Measurements from ENCODE around the gene KIF26B. TPM values are rescaled to one million over a fixed set of nuclear protein-coding genes. Genes with fewer than 3 reads are reported as not detected.
A peak's percentile ranks its signal among the peaks of the same experiment; 100 is the strongest.
"Not testable (repeated sequence)": the region's sequence is repeated elsewhere in the genome, so short reads cannot be mapped to it uniquely, and the experiment has no call there.

The KIF26B gene
- total RNA-seq, 4 donors from 2014 or later = 3.6 to 7.0 (median 5.2) TPM

GRCh38 chr1:245332513-245332912, 177.7 kb downstream of the KIF26B start:
- WGBS = 83% methylated on average over 6 of the region's 6 CpGs
- Histone ChIP-seq H3K4me3 (no peak overlapping the region), H3K27me3 (no peaks in the 10 kb centered on the region), H3K9me3 (no peaks in the 10 kb centered on the region), H3K4me1 (peaks cover 3% of the 10 kb centered on the region), H3K27ac (no peak overlapping the region), H3K36me3 (no peaks in the 10 kb centered on the region)
- TF ChIP-seq EP300 (IDR thresholded peaks at IDR 0.05) (no peak), CTCF (IDR thresholded peaks at IDR 0.05) (no peak), POLR2AphosphoS5 (IDR thresholded peaks at IDR 0.05) (no peak), POLR2A (IDR thresholded peaks at IDR 0.05) (no peak)
- DNase-seq (ENCODE audit: low spot score in 2 of 2) = no peak

- Histone ChIP-seq H3K4me3 (no peak overlapping the region), H3K27ac (no peak overlapping the region), H3K27me3 (no peaks in the 10 kb centered on the region), H3K36me3 (no peaks in the 10 kb centered on the region), H3K4me1 (peaks cover 3% of the 10 kb centered on the region), H3K9me3 (no peaks in the 10 kb centered on the region)
- no peak for DNase-seq (ENCODE audit: low spot score in 2 of 2)
- WGBS = 88% methylated on average over 4 of the region's 4 CpGs
- no peak for TF ChIP-seq EP300 (IDR thresholded peaks at IDR 0.05)
- TF ChIP-seq POLR2A (IDR thresholded peaks at IDR 0.05) = no peak
- no peak for TF ChIP-seq CTCF (IDR thresholded peaks at IDR 0.05)
- no peak for TF ChIP-seq POLR2AphosphoS5 (IDR thresholded peaks at IDR 0.05)
Measured at GRCh38 chr1:245334235-245334634, 179.4 kb downstream of the KIF26B start.

GRCh38 chr1:245334827-245335490, 180.2 kb downstream of the KIF26B start:
- Histone ChIP-seq H3K27me3 (no peaks in the 10 kb centered on the region), H3K4me1 (peaks cover 3% of the 10 kb centered on the region), H3K36me3 (no peaks in the 10 kb centered on the region), H3K27ac (no peak overlapping the region), H3K4me3 (no peak overlapping the region), H3K9me3 (no peaks in the 10 kb centered on the region)
- no peak for TF ChIP-seq EP300 (IDR thresholded peaks at IDR 0.05)
- TF ChIP-seq POLR2AphosphoS5 (IDR thresholded peaks at IDR 0.05) = no peak
- TF ChIP-seq POLR2A (IDR thresholded peaks at IDR 0.05) = no peak
- no peak for TF ChIP-seq CTCF (IDR thresholded peaks at IDR 0.05)
- DNase-seq (ENCODE audit: low spot score in 2 of 2) = no peak
- WGBS = 98% methylated on average over 9 of the region's 9 CpGs

GRCh38 chr1:245335684-245336083, 180.9 kb downstream of the KIF26B start:
- not testable (repeated sequence) for H3K27me3 ChIP-seq; H3K36me3 ChIP-seq; H3K9me3 ChIP-seq; H3K27ac ChIP-seq; H3K4me3 ChIP-seq; H3K4me1 ChIP-seq; DNase-seq (ENCODE audit: low spot score in 2 of 2)
- 88% methylated on average over 22 of the region's 22 CpGs for WGBS

- Histone ChIP-seq H3K27ac (no peak overlapping the region), H3K9me3 (no peaks in the 10 kb centered on the region), H3K4me1 (peaks cover 3% of the 10 kb centered on the region), H3K27me3 (no peaks in the 10 kb centered on the region), H3K4me3 (peak overlapping the region; percentile 10), H3K36me3 (no peaks in the 10 kb centered on the region)
- TF ChIP-seq POLR2AphosphoS5 (IDR thresholded peaks at IDR 0.05) = no peak
- TF ChIP-seq EP300 (IDR thresholded peaks at IDR 0.05) = no peak
- no peak for TF ChIP-seq CTCF (IDR thresholded peaks at IDR 0.05)
- no peak for TF ChIP-seq POLR2A (IDR thresholded peaks at IDR 0.05)
- no peak for DNase-seq (ENCODE audit: low spot score in 2 of 2)
- WGBS = 67% methylated on average over 22 of the region's 22 CpGs
Measured at GRCh38 chr1:245336149-245336983, 181.6 kb downstream of the KIF26B start.

GRCh38 chr1:245336984-245337355, 182.2 kb downstream of the KIF26B start:
- WGBS = 87% methylated on average over 2 of the region's 2 CpGs
- not testable (repeated sequence) for H3K27ac ChIP-seq

More at GRCh38 chr1:245336984-245337355, 182.2 kb downstream of the KIF26B start:
- not testable (repeated sequence) for DNase-seq (ENCODE audit: low spot score in 2 of 2); H3K4me3 ChIP-seq; H3K36me3 ChIP-seq; H3K27me3 ChIP-seq; H3K4me1 ChIP-seq; H3K9me3 ChIP-seq

All from suprapubic skin (tissue), 4 donors.